ENCODE results near the gene ANKRD35.
A peak's percentile ranks its signal among the peaks of the same experiment; 100 is the strongest.

ANKRD35 gene

GRCh38 chr1:145868232-145868631 lies 17.4 kb downstream of the ANKRD35 start:
- H2AFZ ChIP-seq (ENCODE audit: low read depth, low read length, severe bottlenecking), result no peak overlapping the region
- no peak overlapping the region for H3K4me3 ChIP-seq (ENCODE audit: insufficient read depth, low read length, poor library complexity, severe bottlenecking)
- no peak overlapping the region for H3K9ac ChIP-seq (ENCODE audit: low read length)
- H3F3A ChIP-seq (ENCODE audit: insufficient read depth), result no peaks in the 10 kb centered on the region
- no peaks in the 10 kb centered on the region for H3K9me3 ChIP-seq (ENCODE audit: insufficient read depth, low read length)
- TF ChIP-seq EZH2phosphoT487 (conservative IDR thresholded peaks at IDR 0.05; ENCODE audit: low read length), result no peak
- TF ChIP-seq CTCF (IDR thresholded peaks at IDR 0.05; ENCODE audit: insufficient read depth, low read length, poor library complexity, severe bottlenecking), result no peak
- no peak overlapping the region for H3K27ac ChIP-seq (ENCODE audit: low read depth, low read length)
- no peak overlapping the region for H3K4me2 ChIP-seq (ENCODE audit: low read depth, low read length, poor library complexity, severe bottlenecking)
- no peaks in the 10 kb centered on the region for H4K20me1 ChIP-seq (ENCODE audit: low read depth, low read length)
- H3K79me2 ChIP-seq (ENCODE audit: insufficient read depth, low read length), result no peaks in the 10 kb centered on the region
- no peaks in the 10 kb centered on the region for H3K36me3 ChIP-seq (ENCODE audit: low read length)
- H3K27me3 ChIP-seq (ENCODE audit: low read length), result no peaks in the 10 kb centered on the region
- H3K9me2 ChIP-seq (replicated peaks; ENCODE audit: insufficient read depth, low read length), result no peaks in the 10 kb centered on the region

DNA sequence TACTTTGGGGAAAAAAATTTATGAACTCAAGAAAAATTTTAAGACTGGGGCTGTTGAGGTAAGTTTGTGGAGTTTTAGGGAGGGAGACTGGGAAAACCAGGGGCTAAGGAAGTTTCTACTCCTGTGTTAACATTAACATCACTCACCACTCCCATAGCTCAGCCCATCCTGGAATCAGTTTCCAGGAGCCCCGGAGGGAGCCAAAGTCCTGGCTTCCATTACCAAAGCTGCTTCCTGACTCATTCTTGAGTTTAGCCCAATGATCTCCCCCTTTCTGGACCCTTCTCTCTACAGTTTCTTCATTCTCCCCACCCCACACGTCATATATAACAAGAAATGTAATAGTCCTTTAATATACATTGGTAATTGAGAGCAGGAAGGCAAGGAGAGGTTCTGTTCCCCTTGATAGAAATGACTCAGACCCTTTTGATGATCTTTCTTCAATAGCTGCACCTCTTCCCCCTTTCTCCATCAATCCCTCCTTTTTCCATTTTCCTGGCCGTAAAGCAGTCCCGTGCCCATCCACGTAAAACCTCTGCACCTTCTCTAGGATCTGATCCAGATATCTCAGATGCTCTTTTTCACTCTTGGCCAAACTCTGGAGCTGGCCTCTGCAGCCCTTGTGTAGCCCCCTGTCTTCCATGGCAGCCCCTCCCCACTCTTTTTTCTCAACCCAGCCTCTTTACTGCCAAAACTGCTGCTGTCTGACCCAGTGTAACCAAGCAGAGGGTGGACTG lies 22.2 kb downstream of the ANKRD35 start:
- Histone ChIP-seq H3K27me3 (ENCODE audit: low read length) (no peaks in the 10 kb centered on the region), H3K27ac (ENCODE audit: low read depth, low read length) (no peak overlapping the region), H3F3A (ENCODE audit: insufficient read depth) (0 out of 2 replicates have a peak, but pooled peaks cover 5% of the 10 kb centered on the region), H3K79me2 (ENCODE audit: insufficient read depth, low read length) (no peaks in the 10 kb centered on the region), H3K4me2 (ENCODE audit: low read depth, low read length, poor library complexity, severe bottlenecking) (no peak overlapping the region), H3K9me3 (ENCODE audit: insufficient read depth, low read length) (no peaks in the 10 kb centered on the region), H2AFZ (ENCODE audit: low read depth, low read length, severe bottlenecking) (no peak overlapping the region), H3K9ac (ENCODE audit: low read length) (no peak overlapping the region), H4K20me1 (ENCODE audit: low read depth, low read length) (no peaks in the 10 kb centered on the region), H3K4me3 (ENCODE audit: insufficient read depth, low read length, poor library complexity, severe bottlenecking) (no peak overlapping the region), H3K9me2 (replicated peaks; ENCODE audit: insufficient read depth, low read length) (no peaks in the 10 kb centered on the region), H3K36me3 (ENCODE audit: low read length) (no peaks in the 10 kb centered on the region)
- TF ChIP-seq EZH2phosphoT487 (conservative IDR thresholded peaks at IDR 0.05; ENCODE audit: low read length) (no peak), CTCF (IDR thresholded peaks at IDR 0.05; ENCODE audit: insufficient read depth, low read length, poor library complexity, severe bottlenecking) (no peak)

DNA sequence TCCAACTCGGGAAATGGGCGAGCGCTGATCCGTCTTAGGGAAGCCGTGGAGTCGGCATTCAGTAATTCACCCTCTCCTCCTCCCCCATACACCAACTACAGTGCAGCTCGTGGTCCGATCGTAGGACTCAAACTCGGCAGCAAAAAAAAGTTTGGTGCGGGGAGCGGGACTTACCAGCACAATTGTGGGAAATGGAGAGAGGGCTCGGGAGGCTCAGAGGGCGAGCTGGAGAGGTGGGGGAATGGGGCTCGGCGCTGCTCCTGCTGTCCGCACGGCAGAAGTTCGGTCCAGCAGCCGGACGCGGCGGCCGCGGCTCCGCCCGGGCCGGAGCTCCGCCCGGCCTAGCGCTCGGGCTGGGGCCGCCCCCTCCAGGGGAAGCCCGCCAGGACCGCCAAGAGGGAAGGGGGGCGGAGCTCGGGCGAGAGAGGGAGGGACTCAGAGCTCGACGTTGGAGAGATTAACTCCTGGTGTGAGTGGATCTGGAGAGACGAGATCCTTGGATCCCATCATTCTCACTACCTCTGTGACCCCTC lies 26.1 kb downstream of the ANKRD35 start:
- Histone ChIP-seq H4K20me1 (ENCODE audit: low read depth, low read length) (no peaks in the 10 kb centered on the region), H3K9me3 (ENCODE audit: insufficient read depth, low read length) (no peaks in the 10 kb centered on the region), H3F3A (ENCODE audit: insufficient read depth) (0 out of 2 replicates have a peak, but pooled peaks cover 5% of the 10 kb centered on the region), H3K4me2 (ENCODE audit: low read depth, low read length, poor library complexity, severe bottlenecking) (peak overlapping the region; percentile 61), H3K9me2 (replicated peaks; ENCODE audit: insufficient read depth, low read length) (no peaks in the 10 kb centered on the region), H3K9ac (ENCODE audit: low read length) (peak overlapping the region; percentile 59), H3K27me3 (ENCODE audit: low read length) (no peaks in the 10 kb centered on the region), H3K4me3 (ENCODE audit: insufficient read depth, low read length, poor library complexity, severe bottlenecking) (peak overlapping the region; percentile 75), H2AFZ (ENCODE audit: low read depth, low read length, severe bottlenecking) (peak overlapping the region; percentile 89), H3K27ac (ENCODE audit: low read depth, low read length) (peak overlapping the region; percentile 10), H3K36me3 (ENCODE audit: low read length) (no peaks in the 10 kb centered on the region), H3K79me2 (ENCODE audit: insufficient read depth, low read length) (no peaks in the 10 kb centered on the region)
- TF ChIP-seq CTCF (IDR thresholded peaks at IDR 0.05; ENCODE audit: insufficient read depth, low read length, poor library complexity, severe bottlenecking) (no peak), EZH2phosphoT487 (conservative IDR thresholded peaks at IDR 0.05; ENCODE audit: low read length) (no peak)
